B cell (primary cell): ENCODE measurements around the gene ZFHX2. TPM values are rescaled to one million over a fixed set of nuclear protein-coding genes. Genes with fewer than 3 reads are reported as not detected.

Experiments used
- ATAC-seq: fragments of 200-7000 bp; cut with Tn5 transposase; one replicate; pipeline ENCODE4 v1.10.0; 2021; ENCODE audit warnings: low read depth, mild to moderate bottlenecking, moderate number of reproducible peaks, moderate library complexity
- CTCF ChIA-PET: fragments of 350-600 bp; sonication (Branson Sonifier 250); formaldehyde crosslinking; loops from one replicate; lab custom pipeline; 2021; ENCODE audit warnings: antibody characterized with exemption, inconsistent platforms; lab: Charles Lee
- POLR2A ChIA-PET: fragments of 350-600 bp; sonication (Branson Sonifier 250); formaldehyde crosslinking; loops from one replicate; lab custom pipeline; 2021; ENCODE audit warnings: antibody characterized with exemption; lab: Charles Lee
- DNase-seq: peaks from one replicate; pipeline ENCODE4 v3.0.0; 2013
- H2AFZ ChIP-seq: 2 replicates; pipeline ENCODE4 v1.6.1; 2012; ENCODE audit warnings: mild to moderate bottlenecking, low read depth, low read length; ENCODE audit not compliant: insufficient read depth, poor library complexity, severe bottlenecking
- H3K27ac ChIP-seq, 2 donors: 1 replicate in 1 of 2; 2 replicates in 1 of 2; pipeline ENCODE4 v1.5.1; 2012 to 2013; ENCODE audit warnings: low read length in 2 of 2, mild to moderate bottlenecking in 2 of 2, moderate library complexity in 1 of 2
- H3K27me3 ChIP-seq, 4 experiments: fragments of 200-600 bp in 1 of 4; sonication (generic) in 1 of 4; replicated peaks in 1 of 4; 1 replicate in 2 of 4; 2 replicates in 2 of 4; pipeline versions ENCODE4 v1.6.1 to v1.7.0; 2013 to 2016; ENCODE audit warnings: low read length in 3 of 4, mild to moderate bottlenecking in 2 of 4, mixed read lengths in 1 of 4, moderate library complexity in 1 of 4; ENCODE audit not compliant: insufficient read depth in 4 of 4, control insufficient read depth in 3 of 4; ENCODE audit errors: control extremely low read depth in 1 of 4
- H3K36me3 ChIP-seq, 2 experiments: replicated peaks in 1 of 2; 1 replicate in 1 of 2; 2 replicates in 1 of 2; pipeline versions ENCODE4 v1.6.1 to v1.7.1; 2013; ENCODE audit warnings: low read length in 1 of 2; ENCODE audit not compliant: insufficient read depth in 2 of 2, control insufficient read depth in 1 of 2; ENCODE audit errors: control extremely low read depth in 1 of 2, extremely low read depth in 1 of 2
- H3K4me1 ChIP-seq, 2 donors: fragments of 200-600 bp in 1 of 2; sonication (generic) in 1 of 2; 1 replicate in 1 of 2; 2 replicates in 1 of 2; pipeline versions ENCODE4 v1.5.1 to v1.6.1; 2013 to 2017; ENCODE audit warnings: low read length in 2 of 2; ENCODE audit not compliant: control insufficient read depth in 2 of 2, insufficient read depth in 2 of 2
- H3K4me2 ChIP-seq: replicated peaks from 2 replicates; pipeline ENCODE3; 2012; ENCODE audit warnings: mild to moderate bottlenecking, low read depth, low read length; ENCODE audit not compliant: poor library complexity, severe bottlenecking
- H3K4me3 ChIP-seq, 5 experiments: fragments of 200-600 bp in 1 of 5; sonication (generic) in 1 of 5; 1 replicate in 3 of 5; 2 replicates in 2 of 5; pipeline versions ENCODE4 v1.5.1 to v1.7.0; 2011 to 2016; ENCODE audit warnings: low read length in 4 of 5, mild to moderate bottlenecking in 4 of 5, low read depth in 2 of 5, control low read depth in 1 of 5, moderate library complexity in 1 of 5; ENCODE audit not compliant: insufficient read depth in 1 of 5; ENCODE audit errors: control extremely low read depth in 1 of 5, extremely low read depth in 1 of 5
- H3K79me2 ChIP-seq: fragments of 200-600 bp; sonication (generic); one replicate; pipeline ENCODE4 v1.6.0; 2016; ENCODE audit warnings: low read length; ENCODE audit not compliant: control insufficient read depth, insufficient read depth
- H3K9ac ChIP-seq: fragments of 200-600 bp; sonication (generic); 2 replicates; pipeline ENCODE4 v1.6.1; 2017; ENCODE audit warnings: mild to moderate bottlenecking, low read length, moderate library complexity
- H3K9me3 ChIP-seq, 3 donors: one replicate each; pipeline versions ENCODE4 v1.6.1 to v1.7.1; 2013; ENCODE audit warnings: low read length in 2 of 3; ENCODE audit not compliant: control insufficient read depth in 2 of 3, insufficient read depth in 1 of 3; ENCODE audit errors: control extremely low read depth in 1 of 3
- H4K20me1 ChIP-seq: 2 replicates; pipeline ENCODE4 v1.6.0; 2012; ENCODE audit warnings: mild to moderate bottlenecking, low read length; ENCODE audit not compliant: insufficient read depth, control insufficient read depth, poor library complexity, severe bottlenecking
- H3K27ac Mint-ChIP-seq: one replicate; pipeline ENCODE4 v1.8.0; 2021; ENCODE audit warnings: mixed read lengths
- H3K27me3 Mint-ChIP-seq: one replicate; pipeline ENCODE4 v1.8.0; 2021; ENCODE audit warnings: mixed read lengths
- H3K4me1 Mint-ChIP-seq: one replicate; pipeline ENCODE4 v1.8.0; 2021; ENCODE audit warnings: mixed read lengths
- H3K4me3 Mint-ChIP-seq: one replicate; pipeline ENCODE4 v1.8.0; 2021; ENCODE audit warnings: mixed read lengths
- H3K9me3 Mint-ChIP-seq: one replicate; pipeline ENCODE4 v1.8.0; 2022; ENCODE audit warnings: mixed read lengths; ENCODE audit not compliant: insufficient read depth
- EZH2 ChIP-seq: IDR thresholded peaks from 2 replicates; pipeline ENCODE4 v1.6.1; 2012; ENCODE audit warnings: borderline replicate concordance, low read depth, mild to moderate bottlenecking, moderate library complexity, low read length; ENCODE audit not compliant: insufficient read depth, poor library complexity, severe bottlenecking
- WGBS: methylation state at CpG from one replicate; pipeline ENCODE4 v1.1.5; 2013; ENCODE audit warnings: missing lambda C conversion rate; ENCODE audit not compliant: insufficient coverage; 5-methylcytosine and 5-hydroxymethylcytosine counted together
- intact Hi-C: fragments of 100-400 bp; cut with micrococcal nuclease; formaldehyde crosslinking; loops from one replicate; pipeline ENCODE4 v1.10.0; 2022
- polyA plus RNA-seq: library from polyadenylated mRNA; depleted of rRNA; stranded (reverse); fragments of >200 nt; gene quantifications from 2 replicates; pipeline ENCODE4 v1.2.3, GENCODE V29; 2012
- total RNA-seq, 2 donors: library from RNA; stranded (reverse); fragments of 120-200 nt in 1 of 2; gene quantifications; 1 replicate in 1 of 2; 2 replicates in 1 of 2; pipeline versions ENCODE4 v1.2.3 to v1.2.4, GENCODE V29; 2013 to 2022
- TF ChIP-seq, protein P1 (sequence below): fragments of 200-600 bp; IDR thresholded peaks from one replicate; pipeline ENCODE4 v1.8.0; 2022; ENCODE audit warnings: antibody characterized with exemption, mild to moderate bottlenecking

ZFHX2 gene
- total and polyA plus RNA-seq, 2 donors (not counting 1 experiment from before 2014, with no cell fraction given), result 0.21 to 2.5 TPM

- Mint-ChIP-seq H3K4me1 (peaks cover 31% of the 10 kb centered on the region), H3K27me3 (peaks cover 18% of the 10 kb centered on the region), H3K27ac (peak overlapping the region; percentile 96), H3K4me3 (peak overlapping the region; percentile 96), H3K9me3 (no peaks in the 10 kb centered on the region)
- TF ChIP-seq, protein P1, sequence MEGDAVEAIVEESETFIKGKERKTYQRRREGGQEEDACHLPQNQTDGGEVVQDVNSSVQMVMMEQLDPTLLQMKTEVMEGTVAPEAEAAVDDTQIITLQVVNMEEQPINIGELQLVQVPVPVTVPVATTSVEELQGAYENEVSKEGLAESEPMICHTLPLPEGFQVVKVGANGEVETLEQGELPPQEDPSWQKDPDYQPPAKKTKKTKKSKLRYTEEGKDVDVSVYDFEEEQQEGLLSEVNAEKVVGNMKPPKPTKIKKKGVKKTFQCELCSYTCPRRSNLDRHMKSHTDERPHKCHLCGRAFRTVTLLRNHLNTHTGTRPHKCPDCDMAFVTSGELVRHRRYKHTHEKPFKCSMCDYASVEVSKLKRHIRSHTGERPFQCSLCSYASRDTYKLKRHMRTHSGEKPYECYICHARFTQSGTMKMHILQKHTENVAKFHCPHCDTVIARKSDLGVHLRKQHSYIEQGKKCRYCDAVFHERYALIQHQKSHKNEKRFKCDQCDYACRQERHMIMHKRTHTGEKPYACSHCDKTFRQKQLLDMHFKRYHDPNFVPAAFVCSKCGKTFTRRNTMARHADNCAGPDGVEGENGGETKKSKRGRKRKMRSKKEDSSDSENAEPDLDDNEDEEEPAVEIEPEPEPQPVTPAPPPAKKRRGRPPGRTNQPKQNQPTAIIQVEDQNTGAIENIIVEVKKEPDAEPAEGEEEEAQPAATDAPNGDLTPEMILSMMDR, result no peak
- TF ChIP-seq EZH2, result no peak
- peaks cover 0 to 32% of the 10 kb centered on the region in 2 experiments for H3K36me3 ChIP-seq
- H3K9ac ChIP-seq, result peak overlapping the region; percentile 82
- ATAC-seq, result no peak
- peaks cover 20% of the 10 kb centered on the region for H4K20me1 ChIP-seq
- no peaks in the 10 kb centered on the region for H3K9me3 ChIP-seq
- peak overlapping the region; percentile 71 to 72 for H3K27ac ChIP-seq
- CTCF ChIA-PET, result interaction anchor here (1.0 to 9.3 kb wide), 3 partner anchors 11 to 241 kb away, joined by 3 to 61 read pairs (median 24); partner anchors contain the start of gene THTPA
- POLR2A ChIA-PET, result interaction anchor here (1.1 kb wide), 1 partner anchor 798 kb away, joined by 3 read pairs; no protein-coding TSS in a partner anchor
- WGBS, result no CpG with 5 or more reads among the region's 2 CpGs
- peaks cover 0 to 15% (median 3%) of the 10 kb centered on the region in 4 experiments for H3K27me3 ChIP-seq
- peaks cover 15 to 23% of the 10 kb centered on the region in 2 donors for H3K4me1 ChIP-seq
- peak overlapping the region; percentile 7 to 94 (median 80) for H3K4me3 ChIP-seq
- H3K4me2 ChIP-seq, result peak overlapping the region; percentile 76
- peak overlapping the region; percentile 89 for H2AFZ ChIP-seq
- H3K79me2 ChIP-seq, result peaks cover 26% of the 10 kb centered on the region
- intact Hi-C loops, result loop anchor here (5.0 to 10.0 kb wide), 4 partner anchors 283 to 874 kb away; partner anchors contain the start of genes HOMEZ, PCK2 and SDR39U1
- DNase-seq, result peak; percentile 8
Observed at GRCh38 chr14:23568021-23568599, 16.5 kb upstream of the ZFHX2 start.
